H1 (cell line): Measurements from ENCODE around the gene TBC1D17. TPM values are rescaled to one million over a fixed set of nuclear protein-coding genes. Genes with fewer than 3 reads are reported as not detected.

ENCODE experiments used
- CTCF ChIA-PET: fragments of 300-600 bp; sonication (Branson Sonifier 250); formaldehyde crosslinking; loops from one replicate; lab custom pipeline; 2021; ENCODE audit not compliant: partially characterized antibody; lab: Charles Lee
- POLR2A ChIA-PET: fragments of 300-600 bp; sonication (Branson Sonifier 250); formaldehyde crosslinking; loops from one replicate; lab custom pipeline; 2021; ENCODE audit warnings: inconsistent platforms; ENCODE audit not compliant: partially characterized antibody; lab: Charles Lee
- DNase-seq, 2 experiments: peaks; one replicate each; pipeline versions ENCODE4 v3.0.0 to v3.0.0-alpha.2; 2010 to 2022; ENCODE audit warnings: low spot score in 2 of 2, low read depth in 1 of 2, mixed read lengths in 1 of 2
- FAIRE-seq: peaks from 2 replicates; lab custom pipeline; 2011; peaks lifted over from hg19 to GRCh38; lab: Jason Lieb, UNC
- H2AFZ ChIP-seq: 2 replicates; pipeline ENCODE4 v1.8.1; 2012; ENCODE audit warnings: low read length, inconsistent platforms
- H2AK5ac ChIP-seq: 2 replicates; pipeline ENCODE4 v1.6.1; 2013; ENCODE audit warnings: low read depth, low read length
- H2BK120ac ChIP-seq: replicated peaks from 2 replicates; pipeline ENCODE3; 2013; ENCODE audit warnings: low read depth, low read length, inconsistent platforms
- H2BK12ac ChIP-seq: 2 replicates; pipeline ENCODE4 v1.6.1; 2013; ENCODE audit warnings: low read depth, low read length
- H2BK15ac ChIP-seq: 2 replicates; pipeline ENCODE4 v1.6.1; 2013; ENCODE audit warnings: low read length
- H2BK20ac ChIP-seq: 2 replicates; pipeline ENCODE4 v1.6.1; 2013; ENCODE audit warnings: low read length
- H2BK5ac ChIP-seq: 2 replicates; pipeline ENCODE4 v1.6.1; 2013; ENCODE audit warnings: low read depth, low read length
- H3K14ac ChIP-seq: 2 replicates; pipeline ENCODE4 v1.6.1; 2013; ENCODE audit warnings: inconsistent platforms; ENCODE audit not compliant: insufficient read length
- H3K18ac ChIP-seq: 2 replicates; pipeline ENCODE4 v1.6.1; 2013; ENCODE audit warnings: low read length; ENCODE audit errors: extremely low read depth
- H3K23ac ChIP-seq: 2 replicates; pipeline ENCODE4 v1.6.1; 2013; ENCODE audit warnings: inconsistent platforms; ENCODE audit not compliant: insufficient read length
- H3K23me2 ChIP-seq: 2 replicates; pipeline ENCODE4 v1.6.1; 2013; ENCODE audit warnings: low read depth, low read length
- H3K27ac ChIP-seq: 2 replicates; pipeline ENCODE4 v1.6.1; 2011; ENCODE audit warnings: low read depth, low read length, inconsistent platforms
- H3K27me3 ChIP-seq, 4 experiments: replicated peaks in 1 of 4; 1 replicate in 1 of 4; 2 replicates in 3 of 4; pipeline versions ENCODE4 v1.6.1 to v1.8.1; 2011 to 2013; ENCODE audit warnings: low read length in 3 of 4, mild to moderate bottlenecking in 3 of 4, inconsistent platforms in 2 of 4, mixed read lengths in 2 of 4, moderate library complexity in 1 of 4; ENCODE audit not compliant: control insufficient read depth in 3 of 4, insufficient read depth in 3 of 4; ENCODE audit errors: extremely low read depth in 1 of 4
- H3K36me3 ChIP-seq, 4 experiments: 2 replicates each; pipeline versions ENCODE4 v1.6.1 to v1.8.1; 2011 to 2013; ENCODE audit warnings: mild to moderate bottlenecking in 4 of 4, low read length in 3 of 4, moderate library complexity in 2 of 4, control low read depth in 1 of 4, inconsistent platforms in 1 of 4; ENCODE audit not compliant: insufficient read depth in 4 of 4, control insufficient read depth in 2 of 4
- H3K4ac ChIP-seq: replicated peaks from 2 replicates; pipeline ENCODE3; 2013; ENCODE audit warnings: low read length, low read depth, mixed read lengths, inconsistent platforms; ENCODE audit not compliant: insufficient read length
- H3K4me1 ChIP-seq, 4 experiments: replicated peaks in 1 of 4; 1 replicate in 1 of 4; 2 replicates in 3 of 4; pipeline versions ENCODE4 v1.6.1 to v1.8.1; 2011 to 2013; ENCODE audit warnings: low read length in 3 of 4, inconsistent platforms in 2 of 4, mixed read lengths in 1 of 4; ENCODE audit not compliant: insufficient read depth in 4 of 4, control insufficient read depth in 3 of 4
- H3K4me2 ChIP-seq, 2 experiments: 2 replicates each; pipeline versions ENCODE4 v1.6.1 to v1.8.1; 2011 to 2013; ENCODE audit warnings: low read depth in 2 of 2, low read length in 2 of 2, control low read depth in 1 of 2, inconsistent platforms in 1 of 2, mild to moderate bottlenecking in 1 of 2; ENCODE audit not compliant: insufficient read depth in 1 of 2
- H3K4me3 ChIP-seq, 4 experiments: fragments of 200-600, 300-600 bp in 1 of 4; sonication (generic), shearing (Covaris generic), sonication (Bioruptor Twin) in 1 of 4; 2 replicates each; pipeline versions ENCODE4 v1.5.1 to v1.8.1; 2011 to 2016; ENCODE audit warnings: low read length in 4 of 4, low read depth in 3 of 4, control low read depth in 2 of 4, inconsistent platforms in 2 of 4, mild to moderate bottlenecking in 2 of 4, mixed read lengths in 1 of 4, moderate library complexity in 1 of 4; ENCODE audit not compliant: insufficient read depth in 2 of 4; ENCODE audit errors: extremely low read depth in 1 of 4
- H3K56ac ChIP-seq: replicated peaks from 2 replicates; pipeline ENCODE3; 2013; ENCODE audit warnings: low read depth, mild to moderate bottlenecking, mixed read lengths, low read length, inconsistent platforms; ENCODE audit not compliant: insufficient read length
- H3K79me1 ChIP-seq: 2 replicates; pipeline ENCODE4 v1.6.1; 2013; ENCODE audit warnings: low read depth, low read length, control low read depth
- H3K79me2 ChIP-seq, 2 experiments: 2 replicates each; pipeline versions ENCODE4 v1.6.1 to v1.8.1; 2012 to 2013; ENCODE audit warnings: low read length in 2 of 2, mild to moderate bottlenecking in 2 of 2, inconsistent platforms in 1 of 2; ENCODE audit not compliant: insufficient read depth in 2 of 2, control insufficient read depth in 1 of 2
- H3K9ac ChIP-seq, 4 experiments: replicated peaks in 1 of 4; 1 replicate in 1 of 4; 2 replicates in 3 of 4; pipeline versions ENCODE4 v1.6.1 to v1.8.1; 2011 to 2013; ENCODE audit warnings: low read depth in 3 of 4, low read length in 3 of 4, control low read depth in 2 of 4, mild to moderate bottlenecking in 2 of 4, moderate library complexity in 2 of 4, inconsistent platforms in 1 of 4; ENCODE audit errors: extremely low read depth in 1 of 4
- H3K9me3 ChIP-seq, 2 experiments: 2 replicates each; pipeline versions ENCODE4 v1.6.1 to v1.8.1; 2012 to 2013; ENCODE audit warnings: mild to moderate bottlenecking in 2 of 2, moderate library complexity in 2 of 2, control low read depth in 1 of 2, inconsistent platforms in 1 of 2, low read depth in 1 of 2, low read length in 1 of 2, mixed read lengths in 1 of 2; ENCODE audit not compliant: insufficient read depth in 2 of 2
- H4K20me1 ChIP-seq, 2 experiments: replicated peaks in 1 of 2; 2 replicates each; pipeline versions ENCODE3 to v1.8.1; 2011 to 2013; ENCODE audit warnings: inconsistent platforms in 2 of 2, low read length in 2 of 2, mild to moderate bottlenecking in 1 of 2; ENCODE audit not compliant: insufficient read depth in 2 of 2, control insufficient read depth in 1 of 2
- H4K5ac ChIP-seq: 2 replicates; pipeline ENCODE4 v1.6.1; 2013; ENCODE audit warnings: low read length, low read depth, mixed read lengths, inconsistent platforms; ENCODE audit not compliant: insufficient read length
- H4K8ac ChIP-seq: 2 replicates; pipeline ENCODE4 v1.8.0; 2013; ENCODE audit warnings: mild to moderate bottlenecking, moderate library complexity, low read length, inconsistent platforms; ENCODE audit not compliant: insufficient read depth; ENCODE audit errors: extremely low read depth
- H4K91ac ChIP-seq: replicated peaks from 2 replicates; pipeline ENCODE3; 2013; ENCODE audit warnings: low read length, mixed read lengths, inconsistent platforms; ENCODE audit not compliant: insufficient read length
- ATF2 ChIP-seq: IDR thresholded peaks from 2 replicates; pipeline ENCODE4 v1.6.1; 2012; ENCODE audit warnings: low read length, inconsistent platforms
- CEBPB ChIP-seq: IDR thresholded peaks from 2 replicates; pipeline ENCODE4 v1.6.1; 2012; ENCODE audit warnings: low read depth, low read length
- CHD1 ChIP-seq: IDR thresholded peaks from 2 replicates; pipeline ENCODE4 v1.6.1; 2012; ENCODE audit warnings: low read depth, low read length, improper control_type of control experiment
- HDAC2 ChIP-seq, 2 experiments: fragments of 300-600 bp in 1 of 2; sonication (generic) in 1 of 2; IDR thresholded peaks; 2 replicates each; pipeline ENCODE4 v1.6.1; 2011 to 2012; ENCODE audit warnings: low read depth in 2 of 2, low read length in 2 of 2, mild to moderate bottlenecking in 2 of 2, moderate library complexity in 2 of 2, borderline replicate concordance in 1 of 2, inconsistent platforms in 1 of 2
- MAFK ChIP-seq: IDR thresholded peaks from 2 replicates; pipeline ENCODE4 v1.6.1; 2012; ENCODE audit warnings: low read depth, mild to moderate bottlenecking, improper control_type of control experiment, low read length
- NRF1 ChIP-seq: IDR thresholded peaks from 2 replicates; pipeline ENCODE4 v1.6.1; 2011; ENCODE audit warnings: mild to moderate bottlenecking, low read depth, low read length, improper control_type of control experiment
- RNF2 ChIP-seq: fragments of 200-900, 300-1000 bp; sonication (generic); IDR thresholded peaks from 2 replicates; pipeline ENCODE4 v1.7.1; 2016; ENCODE audit warnings: borderline replicate concordance, low read depth, mild to moderate bottlenecking, antibody characterized with exemption, low read length; ENCODE audit not compliant: poor library complexity, severe bottlenecking; ENCODE audit errors: missing control alignments
- SAP30 ChIP-seq: fragments of 300-600 bp; sonication (generic); IDR thresholded peaks from 2 replicates; pipeline ENCODE4 v1.7.1; 2012; ENCODE audit warnings: low read length, moderate library complexity, mild to moderate bottlenecking, inconsistent platforms; ENCODE audit not compliant: insufficient read depth, insufficient replicate concordance
- SRF ChIP-seq: IDR thresholded peaks from 2 replicates; pipeline ENCODE4 v1.6.1; 2011; ENCODE audit warnings: mild to moderate bottlenecking, low read depth, low read length, moderate library complexity
- TAF1 ChIP-seq: IDR thresholded peaks from 2 replicates; pipeline ENCODE4 v1.6.1; 2011; ENCODE audit warnings: mild to moderate bottlenecking, low read depth, low read length
- TAF7 ChIP-seq: optimal IDR thresholded peaks from 2 replicates; pipeline ENCODE3; 2011; ENCODE audit warnings: low read depth, mild to moderate bottlenecking, inconsistent platforms, low read length, moderate library complexity, borderline replicate concordance
- WGBS, 2 experiments: shearing (Covaris generic) in 1 of 2; methylation state at CpG; one replicate each; pipeline versions ENCODE4 v1.1.6 to v1.1.7; 2013 to 2015; ENCODE audit warnings: low lambda C conversion rate in 2 of 2, mixed read lengths in 2 of 2, inconsistent platforms in 1 of 2, low coverage in 1 of 2, missing lambda C conversion rate in 1 of 2; ENCODE audit not compliant: insufficient replicate concordance in 2 of 2, insufficient coverage in 1 of 2, insufficient read length in 1 of 2; ENCODE audit errors: extremely low coverage in 1 of 2, missing lambda C conversion rate in 1 of 2; 5-methylcytosine and 5-hydroxymethylcytosine counted together
- polyA plus RNA-seq, 7 experiments: library from polyadenylated mRNA; depleted of rRNA in 3 of 7; stranded (reverse) in 5 of 7; unstranded in 2 of 7; fragments of >200 nt in 5 of 7; fragments of 200-250 nt in 2 of 7; gene quantifications; 1 replicate in 5 of 7; 2 replicates in 1 of 7; 4 replicates in 1 of 7; pipeline versions ENCODE4 v1.2.1 to v1.2.3, GENCODE V29; 2011 to 2013; ENCODE audit warnings: missing spikeins in 2 of 7, mixed read lengths in 2 of 7
- total RNA-seq: library from RNA; stranded (reverse); fragmentation: NEBNext Ultra II Directional; extraction: Animal tissue kit (Norgen Biotek cat#: 25700); gene quantifications from 2 replicates; pipeline ENCODE4 v1.2.1, GENCODE V29; 2021

TBC1D17 gene
- total and polyA plus RNA-seq, 2 of the 8 experiments (the other 6 are each of a cell fraction or from before 2014, with no cell fraction given) = 30.3 to 44.9 TPM

- no peak overlapping the region for H2AFZ ChIP-seq
- H2BK15ac ChIP-seq = no peak overlapping the region
- H3K18ac ChIP-seq = no peak overlapping the region
- peaks cover 0 to 6% (median 3%) of the 10 kb centered on the region in 4 experiments; a peak in 3 of 7 replicates for H3K4me1 ChIP-seq
- no peak overlapping the region for H3K9ac ChIP-seq
- no peak overlapping the region for H3K23ac ChIP-seq
- H2AK5ac ChIP-seq = no peak overlapping the region
- peaks cover 5% of the 10 kb centered on the region; the same call in 1 of the 2 replicates for H3K79me1 ChIP-seq
- H4K20me1 ChIP-seq = peaks cover 18% of the 10 kb centered on the region in 2 experiments
- H3K56ac ChIP-seq = no peak overlapping the region
- ChIA-PET POLR2A (interaction anchor here (1.0 to 19.2 kb wide), 2 partner anchors 11 to 20 kb away, joined by 3 to 373 read pairs; partner anchors contain the start of genes ATF5 and NUP62), CTCF (interaction anchor here (0.9 to 1.0 kb wide), 3 partner anchors 10 to 41 kb away, joined by 3 to 4 read pairs (median 4); no protein-coding TSS in a partner anchor)
- no peak overlapping the region for H3K4me2 ChIP-seq
- H3K27me3 ChIP-seq = no peaks in the 10 kb centered on the region; a peak in 1 of 7 replicates
- H3K79me2 ChIP-seq = no peaks in the 10 kb centered on the region; a peak in 1 of 4 replicates
- no peak overlapping the region for H2BK20ac ChIP-seq
- no peak overlapping the region for H4K5ac ChIP-seq
- DNase-seq = no peak
- WGBS, 2 experiments = 85% methylated on average over 6 of the region's 6 CpGs; no CpG with 5 or more reads in 1 of the 2 experiments
- no peak overlapping the region for H3K4me3 ChIP-seq
- H3K14ac ChIP-seq = no peak overlapping the region
- no peak overlapping the region for H3K4ac ChIP-seq
- no peaks in the 10 kb centered on the region for H3K23me2 ChIP-seq
- no peak overlapping the region for H3K27ac ChIP-seq
- no peak for FAIRE-seq
- no peak overlapping the region for H2BK5ac ChIP-seq
- no peak overlapping the region for H4K91ac ChIP-seq
- H2BK120ac ChIP-seq = no peak overlapping the region
- peaks cover 10 to 25% (median 15%) of the 10 kb centered on the region in 4 experiments; a peak in 7 of 8 replicates for H3K36me3 ChIP-seq
- no peak overlapping the region for H2BK12ac ChIP-seq
- H4K8ac ChIP-seq = peak overlapping the region; percentile 80; the same call in 1 of the 2 replicates
- no peaks in the 10 kb centered on the region for H3K9me3 ChIP-seq
- TF ChIP-seq RNF2 (no peak), SAP30 (no peak), SRF (no peak), ATF2 (no peak), NRF1 (no peak), CEBPB (no peak), MAFK (no peak), TAF1 (no peak), CHD1 (no peak), HDAC2 (IDR thresholded peaks at IDR 0.05; ENCODE audit: borderline replicate concordance in 1 of 2, low read depth in 2 of 2, low read length in 2 of 2) (no peak), TAF7 (no peak)
These were observed 26.6 kb downstream of the TBC1D17 start for GRCh38 chr19:49904136-49904535.
